LHCN-M2 (cell line): ENCODE data around the gene DDX43. TPM values are rescaled to one million over a fixed set of nuclear protein-coding genes. Genes with fewer than 3 reads are reported as not detected.

Experiments
- total RNA-seq: library from RNA; depleted of rRNA; stranded (reverse); fragments of >200 nt; gene quantifications from 2 replicates; pipeline ENCODE4 v1.2.3, GENCODE V29; 2014; rRNA removed

DDX43 gene
- total RNA-seq, 1 experiment from 2014 or later, result not detected

Other genes starting within 250 kb of the DDX43 start
- gene KHDC1L, start 169.3 kb upstream of the DDX43 start, total RNA-seq, result not detected in 2 replicates
- gene KHDC1, start 131.6 kb upstream of the DDX43 start, total RNA-seq, result 3.1 and 4.8 TPM in 2 replicates
- not detected in 2 replicates for gene DPPA5, start 40.6 kb upstream of the DDX43 start, total RNA-seq
- gene KHDC3L, start 32.2 kb upstream of the DDX43 start, total RNA-seq, result not detected in 2 replicates
- not detected in 2 replicates for gene OOEP, start 24.9 kb upstream of the DDX43 start, total RNA-seq
- 15.0 and 16.7 TPM in 2 replicates for gene CGAS, start 57.5 kb downstream of the DDX43 start, total RNA-seq
- 26.1 and 26.2 TPM in 2 replicates for gene MTO1, start 66.9 kb downstream of the DDX43 start, total RNA-seq
- gene EEF1A1, start 126.2 kb downstream of the DDX43 start, total RNA-seq, result 9,526 and 10,102 TPM in 2 replicates